Heart left ventricle (tissue), 16 donors: ENCODE measurements around the gene CACTIN. TPM values are rescaled to one million over a fixed set of nuclear protein-coding genes. Genes with fewer than 3 reads are reported as not detected.

Experiments used
- ATAC-seq, 4 donors: fragments of 200-7000 bp; cut with Tn5 transposase; one replicate each; pipeline ENCODE4 v1.9.1; 2020 to 2022; ENCODE audit warnings: moderate library complexity in 4 of 4, mild to moderate bottlenecking in 3 of 4, moderate number of reproducible peaks in 1 of 4
- DNase-seq, 5 donors: peaks; one replicate each; pipeline ENCODE4 v3.0.0-alpha.2; 2020
- H3K27ac ChIP-seq, 12 donors: fragments of 200-600 bp; sonication (generic) in 4 of 12; one replicate each; pipeline versions ENCODE4 v1.5.0 to v1.8.0; 2016 to 2022; ENCODE audit warnings: mild to moderate bottlenecking in 2 of 12
- H3K27me3 ChIP-seq, 9 donors: fragments of 200-600 bp; sonication (generic) in 2 of 9; one replicate each; pipeline versions ENCODE4 v1.5.1 to v1.8.0; 2016 to 2022; ENCODE audit warnings: mild to moderate bottlenecking in 3 of 9
- H3K36me3 ChIP-seq, 9 donors: fragments of 200-600 bp; sonication (generic) in 2 of 9; one replicate each; pipeline versions ENCODE4 v1.5.0 to v1.8.0; 2018 to 2022; ENCODE audit warnings: mild to moderate bottlenecking in 2 of 9
- H3K4me1 ChIP-seq, 12 donors: fragments of 200-600 bp; sonication (generic) in 4 of 12; one replicate each; pipeline versions ENCODE4 v1.5.0 to v1.8.0; 2016 to 2022; ENCODE audit warnings: mild to moderate bottlenecking in 3 of 12
- H3K4me3 ChIP-seq, 12 donors: fragments of 200-600 bp; sonication (generic) in 4 of 12; one replicate each; pipeline versions ENCODE4 v1.5.0 to v1.8.0; 2017 to 2022; ENCODE audit warnings: mild to moderate bottlenecking in 9 of 12, moderate library complexity in 4 of 12
- H3K9me3 ChIP-seq, 12 donors: fragments of 200-600 bp; sonication (generic) in 4 of 12; one replicate each; pipeline versions ENCODE4 v1.5.0 to v1.8.0; 2016 to 2022; ENCODE audit warnings: mild to moderate bottlenecking in 1 of 12
- POLR2A ChIP-seq, 2 donors: fragments of 450-650 bp; IDR thresholded peaks; one replicate each; pipeline ENCODE4 v1.6.1; 2017; ENCODE audit warnings: antibody characterized with exemption in 2 of 2, mild to moderate bottlenecking in 2 of 2, moderate library complexity in 2 of 2
- WGBS, 4 donors: extraction: QIAGEN DNeasy Blood & Tissue Kit in 2 of 4; methylation state at CpG; one replicate each; pipeline versions ENCODE4 v1.1.5 to v1.1.7; 2013 to 2018; 5-methylcytosine and 5-hydroxymethylcytosine counted together
- intact Hi-C, 10 donors: fragments of 100-400 bp; cut with DNase I; formaldehyde crosslinking; loops; one replicate each; pipeline versions ENCODE4 v1.11.1 to v1.14.2; 2022
- polyA plus RNA-seq, 2 donors: library from polyadenylated mRNA; stranded (reverse); fragments of 200-250 nt; gene quantifications; one replicate each; pipeline ENCODE4 v1.2.3, GENCODE V29; 2013
- total RNA-seq, 9 donors: library from RNA; depleted of rRNA in 2 of 9; stranded (reverse); fragments of >200 nt in 2 of 9; fragmentation: NEBNext Ultra II Directional in 3 of 9; extraction: Animal tissue kit (Norgen Biotek cat#: 25700) in 3 of 9; gene quantifications; one replicate each; pipeline versions ENCODE4 v1.1.0 to v1.2.4, GENCODE V29; 2016 to 2023
- TF ChIP-seq, protein P1 (sequence below), 12 donors: fragments of 200-600 bp; sonication (generic) in 4 of 12; IDR thresholded peaks; one replicate each; pipeline versions ENCODE4 v1.5.0 to v1.8.0; 2018 to 2022; ENCODE audit warnings: antibody characterized with exemption in 12 of 12, mild to moderate bottlenecking in 5 of 12
- donor health status: ischemic (EF 13 %, LVEDD 7.1; RV severe dilation, severe dysfunction).
- donor health status: healthy with polysubstance abuse.
- donor health status: DM: no; HTN: yes; CAD: no.
- donor health status: DM: no; HTN: no; CAD: no.
- donor health status: ischemic (EF 25% LVEDD 6.9; RV normal size, moderate dysfunction).
- donor health status: ischemic (EF 25% LVEDD 5.7; RV mildly dilated, moderate dysfunction).
- donor health status: healthy.
- donor health status: DM: yes; HTN: yes; CAD: no.
- donor health status: ischemic (EF 35%, LVEDD 5.7; RV mildly dilated, moderate dysfunction).
- donor health status: nonischemic (EF 11% LVEDD 7.7; RV severe dilation, severe dysfunction).
- donor health status: DM: yes; HTN: yes; CAD: no.
- donor health status: PGD.
- donor health status: ischemic (EF 29% LVEDD 5.4; RV normal size, mild dysfunction).
- donor health status: nonischemic (EF 23%, LVEDD 6.1; RV moderate dilation, normal function).

The CACTIN gene
- total and polyA plus RNA-seq, 11 donors: 9.8 to 23.4 (median 14.1) TPM

DNA sequence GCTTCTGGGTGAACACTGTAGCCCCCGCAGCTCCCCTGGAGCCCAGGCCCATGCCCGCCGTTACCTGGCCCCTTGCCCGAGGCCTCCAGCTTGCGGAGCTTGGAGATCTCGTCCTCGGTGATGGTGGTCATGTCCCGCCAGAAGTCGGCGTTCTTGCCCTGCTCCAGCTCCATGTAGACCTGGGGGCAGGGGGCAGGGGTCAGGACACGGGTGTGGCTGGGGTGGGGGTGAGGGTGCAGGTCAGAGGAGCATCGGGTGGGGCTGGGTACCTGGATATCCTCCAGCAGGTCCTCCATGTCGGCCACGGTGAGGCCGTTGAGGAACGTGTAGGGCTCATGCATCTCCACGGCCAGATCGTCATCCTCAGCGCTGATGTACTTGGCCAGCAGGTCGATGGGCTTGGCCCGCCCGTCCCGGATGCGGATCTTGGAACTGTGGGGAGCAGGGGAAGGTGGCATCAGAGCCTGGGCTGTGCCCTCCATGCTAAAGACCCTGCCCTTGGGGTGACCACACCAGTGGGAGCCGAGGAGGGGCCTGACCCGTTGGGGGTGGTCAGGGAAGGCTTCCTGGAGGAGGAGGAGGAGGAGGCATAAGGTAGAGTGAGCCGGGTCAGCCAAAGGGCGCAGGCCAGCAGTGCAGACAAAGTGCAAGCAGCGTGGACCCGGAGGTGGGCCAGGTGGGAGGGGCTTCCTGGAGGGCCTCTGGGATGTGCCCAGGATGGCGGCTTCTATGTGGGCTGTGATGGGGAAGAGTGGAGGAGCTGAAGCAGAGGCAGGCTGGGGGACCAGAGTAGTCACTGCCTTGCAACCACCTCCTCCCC lies 7.6 kb downstream of the CACTIN start:
- TF ChIP-seq, protein P1, sequence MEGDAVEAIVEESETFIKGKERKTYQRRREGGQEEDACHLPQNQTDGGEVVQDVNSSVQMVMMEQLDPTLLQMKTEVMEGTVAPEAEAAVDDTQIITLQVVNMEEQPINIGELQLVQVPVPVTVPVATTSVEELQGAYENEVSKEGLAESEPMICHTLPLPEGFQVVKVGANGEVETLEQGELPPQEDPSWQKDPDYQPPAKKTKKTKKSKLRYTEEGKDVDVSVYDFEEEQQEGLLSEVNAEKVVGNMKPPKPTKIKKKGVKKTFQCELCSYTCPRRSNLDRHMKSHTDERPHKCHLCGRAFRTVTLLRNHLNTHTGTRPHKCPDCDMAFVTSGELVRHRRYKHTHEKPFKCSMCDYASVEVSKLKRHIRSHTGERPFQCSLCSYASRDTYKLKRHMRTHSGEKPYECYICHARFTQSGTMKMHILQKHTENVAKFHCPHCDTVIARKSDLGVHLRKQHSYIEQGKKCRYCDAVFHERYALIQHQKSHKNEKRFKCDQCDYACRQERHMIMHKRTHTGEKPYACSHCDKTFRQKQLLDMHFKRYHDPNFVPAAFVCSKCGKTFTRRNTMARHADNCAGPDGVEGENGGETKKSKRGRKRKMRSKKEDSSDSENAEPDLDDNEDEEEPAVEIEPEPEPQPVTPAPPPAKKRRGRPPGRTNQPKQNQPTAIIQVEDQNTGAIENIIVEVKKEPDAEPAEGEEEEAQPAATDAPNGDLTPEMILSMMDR (IDR thresholded peaks at IDR 0.05): peak in 3 of 12 donors; percentile 10 to 30 (median 24)
- no peak for TF ChIP-seq POLR2A (IDR thresholded peaks at IDR 0.05)
- DNase-seq: peak in 2 of 5 donors; percentile 15 to 58
- 82 to 87% (median 84%) methylated on average over 19 to 31 of the region's 31 CpGs for WGBS, 4 donors
- Histone ChIP-seq H3K27me3 (no peaks in the 10 kb centered on the region), H3K4me1 (peaks cover 0 to 18% (median 6%) of the 10 kb centered on the region in 12 donors), H3K36me3 (peaks cover 0 to 68% (median 25%) of the 10 kb centered on the region in 9 donors), H3K9me3 (no peaks in the 10 kb centered on the region), H3K27ac (no peak overlapping the region), H3K4me3 (peak overlapping the region in 1 of 12 donors; percentile 36)
- ATAC-seq: peak in 2 of 4 donors; percentile 2 to 4
- intact Hi-C loops: loop anchor here in 9 of 10 donors (1.0 to 10.0 kb wide), 12 partner anchors 32 to 317 kb away; partner anchors contain the start of genes MFSD12 (in 3 of the 9), GIPC3 (in 1 of the 9) and HMG20B (in 1 of the 9)

DNA sequence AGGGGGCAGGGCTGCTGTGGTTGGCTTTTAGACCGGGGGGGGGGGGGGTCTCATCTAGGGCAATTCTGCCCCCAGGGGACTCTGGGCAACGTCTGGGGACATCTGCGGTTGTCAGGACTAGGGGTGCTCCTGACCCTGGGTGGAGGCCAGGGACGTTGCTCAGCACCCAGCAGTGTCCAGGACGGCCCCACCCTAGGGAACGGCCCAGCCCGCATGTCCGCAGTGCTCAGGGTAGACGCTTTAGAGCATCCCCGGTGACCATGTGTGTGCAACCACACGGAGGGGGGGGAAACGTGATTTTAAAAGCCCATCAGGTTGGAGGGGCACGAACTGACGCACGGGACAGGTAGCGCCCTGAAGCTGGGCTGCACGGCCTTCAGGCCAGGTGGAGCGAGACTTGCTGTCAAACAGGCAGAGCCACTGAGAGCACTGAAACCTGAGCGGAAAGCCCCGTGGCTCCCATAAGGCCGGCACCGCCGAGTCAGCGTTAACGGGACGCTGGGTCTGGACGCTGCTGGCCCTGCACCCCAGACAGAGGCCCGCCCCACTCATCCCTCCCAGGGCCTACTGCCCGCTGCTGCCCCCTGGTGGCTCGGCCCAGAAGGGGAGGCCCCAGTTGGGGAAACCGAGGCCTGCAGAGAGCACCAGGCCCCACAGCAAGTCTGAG lies 8.3 kb downstream of the CACTIN start:
- Histone ChIP-seq H3K9me3 (no peaks in the 10 kb centered on the region), H3K27ac (peak overlapping the region in 9 of 12 donors; percentile 19 to 70 (median 49)), H3K4me1 (peaks cover 0 to 17% (median 6%) of the 10 kb centered on the region in 12 donors), H3K36me3 (peaks cover 0 to 68% (median 24%) of the 10 kb centered on the region in 9 donors), H3K27me3 (no peaks in the 10 kb centered on the region), H3K4me3 (peak overlapping the region in 10 of 12 donors; percentile 2 to 51 (median 30))
- 37 to 57% (median 46%) methylated on average over 11 to 31 of the region's 31 CpGs for WGBS, 4 donors
- peak in 1 of 2 donors; percentile 13 for TF ChIP-seq POLR2A (IDR thresholded peaks at IDR 0.05)
- TF ChIP-seq, protein P1 (IDR thresholded peaks at IDR 0.05): peak; percentile 92 to 98 (median 96)
- DNase-seq (peak; percentile 72 to 86 (median 73)), ATAC-seq (peak; percentile 55 to 90 (median 78))
- intact Hi-C loops: loop anchor here in 9 of 10 donors (1.0 to 10.0 kb wide), 12 partner anchors 31 to 316 kb away; partner anchors contain the start of genes MFSD12 (in 3 of the 9), GIPC3 (in 1 of the 9) and HMG20B (in 1 of the 9)

DNA sequence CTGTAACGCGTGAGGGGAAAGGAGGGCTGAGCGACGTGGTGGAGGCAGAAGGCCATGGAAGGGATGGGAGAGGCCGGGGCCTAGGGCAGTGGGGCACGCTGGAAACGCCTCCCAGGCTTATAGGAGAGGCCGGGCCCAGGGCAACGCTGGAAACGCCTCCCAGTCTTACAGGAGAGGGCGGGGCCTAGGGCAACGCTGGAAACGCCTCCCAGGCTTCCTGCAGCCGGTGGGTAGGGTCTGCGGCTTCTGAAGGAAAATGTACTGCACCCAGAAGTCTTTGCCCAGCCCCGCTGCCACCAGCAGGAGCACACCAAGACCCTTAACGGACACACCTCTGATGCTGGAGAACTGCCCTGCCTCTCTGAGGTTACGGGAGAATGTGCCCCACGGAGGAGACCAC lies 9.1 kb downstream of the CACTIN start:
- peaks cover 0 to 68% (median 24%) of the 10 kb centered on the region in 9 donors for H3K36me3 ChIP-seq
- DNase-seq: peak in 1 of 5 donors; percentile 74

More for the DNA sequence above, 9.1 kb downstream of the CACTIN start:
- peak overlapping the region in 9 of 12 donors; percentile 31 to 70 (median 42) for H3K27ac ChIP-seq
- H3K27me3 ChIP-seq: no peaks in the 10 kb centered on the region
- intact Hi-C loops: loop anchor here in 8 of 10 donors (5.0 to 10.0 kb wide), 7 partner anchors 35 to 315 kb away; partner anchors contain the start of genes MFSD12 (in 3 of the 8) and HMG20B (in 1 of the 8)
- ATAC-seq: peak in 2 of 4 donors; percentile 23 to 73
- H3K9me3 ChIP-seq: no peaks in the 10 kb centered on the region
- TF ChIP-seq, protein P1 (IDR thresholded peaks at IDR 0.05): no peak
- TF ChIP-seq POLR2A (IDR thresholded peaks at IDR 0.05): peak in 1 of 2 donors; percentile 25
- 50 to 57% (median 54%) methylated on average over 17 to 19 of the region's 19 CpGs for WGBS, 4 donors
- peaks cover 0 to 17% (median 6%) of the 10 kb centered on the region in 12 donors for H3K4me1 ChIP-seq
- peak overlapping the region in 9 of 12 donors; percentile 13 to 51 (median 30) for H3K4me3 ChIP-seq
